ENCODE data around the gene UBE2Z. TPM values are rescaled to one million over a fixed set of nuclear protein-coding genes. Genes with fewer than 3 reads are reported as not detected.

The UBE2Z gene
- total and polyA plus RNA-seq, 2 of the 13 experiments (the other 11 are each of a cell fraction or from before 2014, with no cell fraction given) = 63.2 to 122 TPM

DNA sequence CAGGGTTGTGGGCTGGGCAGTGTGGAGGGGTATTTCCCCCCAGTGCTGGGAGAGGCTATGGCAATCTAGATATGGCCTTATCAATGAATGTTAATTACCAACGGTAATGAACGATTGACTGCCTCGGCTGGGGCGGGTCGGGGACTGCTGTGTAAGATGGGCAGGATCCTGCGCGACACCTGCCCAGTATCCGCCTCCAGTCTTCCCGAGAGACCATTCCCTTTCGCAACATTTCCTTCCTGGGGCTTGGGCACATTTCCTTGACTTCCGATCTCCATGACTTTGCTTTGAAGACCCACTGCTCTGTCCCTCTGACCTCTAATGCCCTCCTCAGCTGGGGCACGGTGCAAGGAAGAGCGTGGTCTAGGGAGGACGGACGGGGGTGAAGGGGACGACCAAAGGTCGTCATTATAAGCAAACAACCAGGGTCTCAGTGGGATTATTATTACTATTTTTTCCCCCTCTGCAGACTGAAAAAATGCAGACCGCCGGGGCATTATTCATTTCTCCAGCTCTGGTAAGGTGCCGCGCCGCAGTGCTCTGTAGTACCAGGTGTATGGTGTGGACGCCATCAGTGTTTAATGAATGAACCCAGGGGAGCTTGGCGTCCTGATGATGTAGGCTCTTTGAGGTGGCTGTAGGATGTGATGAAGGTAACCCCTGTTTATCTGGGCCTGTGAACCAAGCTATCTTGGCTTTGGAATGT lies 15.1 kb upstream of the UBE2Z start (continued):
- TF ChIP-seq, protein P1, sequence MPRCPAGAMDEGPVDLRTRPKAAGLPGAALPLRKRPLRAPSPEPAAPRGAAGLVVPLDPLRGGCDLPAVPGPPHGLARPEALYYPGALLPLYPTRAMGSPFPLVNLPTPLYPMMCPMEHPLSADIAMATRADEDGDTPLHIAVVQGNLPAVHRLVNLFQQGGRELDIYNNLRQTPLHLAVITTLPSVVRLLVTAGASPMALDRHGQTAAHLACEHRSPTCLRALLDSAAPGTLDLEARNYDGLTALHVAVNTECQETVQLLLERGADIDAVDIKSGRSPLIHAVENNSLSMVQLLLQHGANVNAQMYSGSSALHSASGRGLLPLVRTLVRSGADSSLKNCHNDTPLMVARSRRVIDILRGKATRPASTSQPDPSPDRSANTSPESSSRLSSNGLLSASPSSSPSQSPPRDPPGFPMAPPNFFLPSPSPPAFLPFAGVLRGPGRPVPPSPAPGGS (CRISPR knock-in tag; IDR thresholded peaks at IDR 0.05) = peak; percentile 64
- TF ChIP-seq, protein P2, sequence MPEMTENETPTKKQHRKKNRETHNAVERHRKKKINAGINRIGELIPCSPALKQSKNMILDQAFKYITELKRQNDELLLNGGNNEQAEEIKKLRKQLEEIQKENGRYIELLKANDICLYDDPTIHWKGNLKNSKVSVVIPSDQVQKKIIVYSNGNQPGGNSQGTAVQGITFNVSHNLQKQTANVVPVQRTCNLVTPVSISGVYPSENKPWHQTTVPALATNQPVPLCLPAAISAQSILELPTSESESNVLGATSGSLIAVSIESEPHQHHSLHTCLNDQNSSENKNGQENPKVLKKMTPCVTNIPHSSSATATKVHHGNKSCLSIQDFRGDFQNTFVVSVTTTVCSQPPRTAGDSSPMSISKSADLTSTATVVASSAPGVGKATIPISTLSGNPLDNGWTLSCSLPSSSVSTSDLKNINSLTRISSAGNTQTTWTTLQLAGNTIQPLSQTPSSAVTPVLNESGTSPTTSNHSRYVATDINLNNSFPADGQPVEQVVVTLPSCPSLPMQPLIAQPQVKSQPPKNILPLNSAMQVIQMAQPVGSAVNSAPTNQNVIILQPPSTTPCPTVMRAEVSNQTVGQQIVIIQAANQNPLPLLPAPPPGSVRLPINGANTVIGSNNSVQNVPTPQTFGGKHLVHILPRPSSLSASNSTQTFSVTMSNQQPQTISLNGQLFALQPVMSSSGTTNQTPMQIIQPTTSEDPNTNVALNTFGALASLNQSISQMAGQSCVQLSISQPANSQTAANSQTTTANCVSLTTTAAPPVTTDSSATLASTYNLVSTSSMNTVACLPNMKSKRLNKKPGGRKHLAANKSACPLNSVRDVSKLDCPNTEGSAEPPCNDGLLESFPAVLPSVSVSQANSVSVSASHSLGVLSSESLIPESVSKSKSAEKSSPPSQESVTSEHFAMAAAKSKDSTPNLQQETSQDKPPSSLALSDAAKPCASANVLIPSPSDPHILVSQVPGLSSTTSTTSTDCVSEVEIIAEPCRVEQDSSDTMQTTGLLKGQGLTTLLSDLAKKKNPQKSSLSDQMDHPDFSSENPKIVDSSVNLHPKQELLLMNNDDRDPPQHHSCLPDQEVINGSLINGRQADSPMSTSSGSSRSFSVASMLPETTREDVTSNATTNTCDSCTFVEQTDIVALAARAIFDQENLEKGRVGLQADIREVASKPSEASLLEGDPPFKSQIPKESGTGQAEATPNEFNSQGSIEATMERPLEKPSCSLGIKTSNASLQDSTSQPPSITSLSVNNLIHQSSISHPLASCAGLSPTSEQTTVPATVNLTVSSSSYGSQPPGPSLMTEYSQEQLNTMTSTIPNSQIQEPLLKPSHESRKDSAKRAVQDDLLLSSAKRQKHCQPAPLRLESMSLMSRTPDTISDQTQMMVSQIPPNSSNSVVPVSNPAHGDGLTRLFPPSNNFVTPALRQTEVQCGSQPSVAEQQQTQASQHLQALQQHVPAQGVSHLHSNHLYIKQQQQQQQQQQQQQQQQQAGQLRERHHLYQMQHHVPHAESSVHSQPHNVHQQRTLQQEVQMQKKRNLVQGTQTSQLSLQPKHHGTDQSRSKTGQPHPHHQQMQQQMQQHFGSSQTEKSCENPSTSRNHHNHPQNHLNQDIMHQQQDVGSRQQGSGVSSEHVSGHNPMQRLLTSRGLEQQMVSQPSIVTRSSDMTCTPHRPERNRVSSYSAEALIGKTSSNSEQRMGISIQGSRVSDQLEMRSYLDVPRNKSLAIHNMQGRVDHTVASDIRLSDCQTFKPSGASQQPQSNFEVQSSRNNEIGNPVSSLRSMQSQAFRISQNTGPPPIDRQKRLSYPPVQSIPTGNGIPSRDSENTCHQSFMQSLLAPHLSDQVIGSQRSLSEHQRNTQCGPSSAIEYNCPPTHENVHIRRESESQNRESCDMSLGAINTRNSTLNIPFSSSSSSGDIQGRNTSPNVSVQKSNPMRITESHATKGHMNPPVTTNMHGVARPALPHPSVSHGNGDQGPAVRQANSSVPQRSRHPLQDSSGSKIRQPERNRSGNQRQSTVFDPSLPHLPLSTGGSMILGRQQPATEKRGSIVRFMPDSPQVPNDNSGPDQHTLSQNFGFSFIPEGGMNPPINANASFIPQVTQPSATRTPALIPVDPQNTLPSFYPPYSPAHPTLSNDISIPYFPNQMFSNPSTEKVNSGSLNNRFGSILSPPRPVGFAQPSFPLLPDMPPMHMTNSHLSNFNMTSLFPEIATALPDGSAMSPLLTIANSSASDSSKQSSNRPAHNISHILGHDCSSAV (CRISPR knock-in tag; IDR thresholded peaks at IDR 0.05; ENCODE audit: borderline replicate concordance) = no peak
- TF ChIP-seq ERF (CRISPR knock-in tag; IDR thresholded peaks at IDR 0.05) = 0 out of 2 replicates have a peak, but pooled peaks have one; percentile 6
- TF ChIP-seq CREM (IDR thresholded peaks at IDR 0.05) = no peak
- TF ChIP-seq CREM (CRISPR knock-in tag; IDR thresholded peaks at IDR 0.05) = no peak
- TF ChIP-seq, protein P3, sequence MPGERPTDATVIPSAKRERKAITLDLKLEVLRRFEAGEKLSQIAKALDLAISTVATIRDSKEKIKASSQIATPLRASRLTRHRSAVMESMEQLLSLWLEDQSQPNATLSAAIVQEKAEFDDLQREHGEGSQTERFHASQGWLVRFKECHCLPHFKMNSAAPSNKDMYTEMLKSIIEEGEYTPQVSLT (CRISPR knock-in tag; IDR thresholded peaks at IDR 0.05; ENCODE audit: borderline replicate concordance, low read depth) = peak; percentile 41; the same call in 1 of the 2 replicates
- TF ChIP-seq ARNT2 (CRISPR knock-in tag; IDR thresholded peaks at IDR 0.05; ENCODE audit: low read depth) = no peak; the same call in 1 of the 2 replicates
- TF ChIP-seq, protein P4, sequence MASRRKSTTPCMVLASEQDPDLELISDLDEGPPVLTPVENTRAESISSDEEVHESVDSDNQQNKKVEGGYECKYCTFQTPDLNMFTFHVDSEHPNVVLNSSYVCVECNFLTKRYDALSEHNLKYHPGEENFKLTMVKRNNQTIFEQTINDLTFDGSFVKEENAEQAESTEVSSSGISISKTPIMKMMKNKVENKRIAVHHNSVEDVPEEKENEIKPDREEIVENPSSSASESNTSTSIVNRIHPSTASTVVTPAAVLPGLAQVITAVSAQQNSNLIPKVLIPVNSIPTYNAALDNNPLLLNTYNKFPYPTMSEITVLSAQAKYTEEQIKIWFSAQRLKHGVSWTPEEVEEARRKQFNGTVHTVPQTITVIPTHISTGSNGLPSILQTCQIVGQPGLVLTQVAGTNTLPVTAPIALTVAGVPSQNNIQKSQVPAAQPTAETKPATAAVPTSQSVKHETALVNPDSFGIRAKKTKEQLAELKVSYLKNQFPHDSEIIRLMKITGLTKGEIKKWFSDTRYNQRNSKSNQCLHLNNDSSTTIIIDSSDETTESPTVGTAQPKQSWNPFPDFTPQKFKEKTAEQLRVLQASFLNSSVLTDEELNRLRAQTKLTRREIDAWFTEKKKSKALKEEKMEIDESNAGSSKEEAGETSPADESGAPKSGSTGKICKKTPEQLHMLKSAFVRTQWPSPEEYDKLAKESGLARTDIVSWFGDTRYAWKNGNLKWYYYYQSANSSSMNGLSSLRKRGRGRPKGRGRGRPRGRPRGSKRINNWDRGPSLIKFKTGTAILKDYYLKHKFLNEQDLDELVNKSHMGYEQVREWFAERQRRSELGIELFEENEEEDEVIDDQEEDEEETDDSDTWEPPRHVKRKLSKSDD (CRISPR knock-in tag; IDR thresholded peaks at IDR 0.05; ENCODE audit: low read depth) = no peak
- TF ChIP-seq ZNF792 (CRISPR knock-in tag; IDR thresholded peaks at IDR 0.05) = no peak
- TF ChIP-seq, protein P5, sequence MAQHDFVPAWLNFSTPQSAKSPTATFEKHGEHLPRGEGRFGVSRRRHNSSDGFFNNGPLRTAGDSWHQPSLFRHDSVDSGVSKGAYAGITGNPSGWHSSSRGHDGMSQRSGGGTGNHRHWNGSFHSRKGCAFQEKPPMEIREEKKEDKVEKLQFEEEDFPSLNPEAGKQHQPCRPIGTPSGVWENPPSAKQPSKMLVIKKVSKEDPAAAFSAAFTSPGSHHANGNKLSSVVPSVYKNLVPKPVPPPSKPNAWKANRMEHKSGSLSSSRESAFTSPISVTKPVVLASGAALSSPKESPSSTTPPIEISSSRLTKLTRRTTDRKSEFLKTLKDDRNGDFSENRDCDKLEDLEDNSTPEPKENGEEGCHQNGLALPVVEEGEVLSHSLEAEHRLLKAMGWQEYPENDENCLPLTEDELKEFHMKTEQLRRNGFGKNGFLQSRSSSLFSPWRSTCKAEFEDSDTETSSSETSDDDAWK (CRISPR knock-in tag; IDR thresholded peaks at IDR 0.05) = no peak
- TF ChIP-seq, protein P6, sequence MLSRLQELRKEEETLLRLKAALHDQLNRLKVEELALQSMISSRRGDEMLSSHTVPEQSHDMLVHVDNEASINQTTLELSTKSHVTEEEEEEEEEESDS (CRISPR knock-in tag; IDR thresholded peaks at IDR 0.05; ENCODE audit: borderline replicate concordance) = no peak
- peak; percentile 66; the same call in 1 of the 2 replicates for TF ChIP-seq ARID2 (CRISPR knock-in tag; IDR thresholded peaks at IDR 0.05; ENCODE audit: borderline replicate concordance)
- TF ChIP-seq TRIM24 (CRISPR knock-in tag; IDR thresholded peaks at IDR 0.05) = no peak
- TF ChIP-seq CHCHD3 (CRISPR knock-in tag; IDR thresholded peaks at IDR 0.05) = no peak
- TF ChIP-seq JUN (CRISPR knock-in tag; IDR thresholded peaks at IDR 0.05) = no peak

Data from HepG2 (cell line).